Right ventricle myocardium inferior (tissue), 1 donor: ENCODE data around the gene STAB2. TPM values are rescaled to one million over a fixed set of nuclear protein-coding genes. Genes with fewer than 3 reads are reported as not detected.

Experiments
- ATAC-seq: fragments of 200-7000 bp; cut with Tn5 transposase; one replicate; pipeline ENCODE4 v1.9.1; 2020; ENCODE audit warnings: mild to moderate bottlenecking, moderate library complexity
- DNase-seq: peaks from one replicate; pipeline ENCODE4 v3.0.0; 2021; ENCODE audit errors: missing footprints
- intact Hi-C: fragments of 100-400 bp; cut with DNase I; formaldehyde crosslinking; loops from one replicate; pipeline ENCODE4 v1.11.0; 2022
- total RNA-seq: library from RNA; stranded (reverse); fragmentation: NEBNext Ultra II Directional; extraction: Animal tissue kit (Norgen Biotek cat#: 25700); gene quantifications from one replicate; pipeline ENCODE4 v1.2.1, GENCODE V29; 2021
- donor health status: DM: no; HTN: yes; CAD: no; lungs with severe emphysema.

Gene STAB2
- total RNA-seq, 1 donor from 2014 or later = 0.11 TPM

DNA sequence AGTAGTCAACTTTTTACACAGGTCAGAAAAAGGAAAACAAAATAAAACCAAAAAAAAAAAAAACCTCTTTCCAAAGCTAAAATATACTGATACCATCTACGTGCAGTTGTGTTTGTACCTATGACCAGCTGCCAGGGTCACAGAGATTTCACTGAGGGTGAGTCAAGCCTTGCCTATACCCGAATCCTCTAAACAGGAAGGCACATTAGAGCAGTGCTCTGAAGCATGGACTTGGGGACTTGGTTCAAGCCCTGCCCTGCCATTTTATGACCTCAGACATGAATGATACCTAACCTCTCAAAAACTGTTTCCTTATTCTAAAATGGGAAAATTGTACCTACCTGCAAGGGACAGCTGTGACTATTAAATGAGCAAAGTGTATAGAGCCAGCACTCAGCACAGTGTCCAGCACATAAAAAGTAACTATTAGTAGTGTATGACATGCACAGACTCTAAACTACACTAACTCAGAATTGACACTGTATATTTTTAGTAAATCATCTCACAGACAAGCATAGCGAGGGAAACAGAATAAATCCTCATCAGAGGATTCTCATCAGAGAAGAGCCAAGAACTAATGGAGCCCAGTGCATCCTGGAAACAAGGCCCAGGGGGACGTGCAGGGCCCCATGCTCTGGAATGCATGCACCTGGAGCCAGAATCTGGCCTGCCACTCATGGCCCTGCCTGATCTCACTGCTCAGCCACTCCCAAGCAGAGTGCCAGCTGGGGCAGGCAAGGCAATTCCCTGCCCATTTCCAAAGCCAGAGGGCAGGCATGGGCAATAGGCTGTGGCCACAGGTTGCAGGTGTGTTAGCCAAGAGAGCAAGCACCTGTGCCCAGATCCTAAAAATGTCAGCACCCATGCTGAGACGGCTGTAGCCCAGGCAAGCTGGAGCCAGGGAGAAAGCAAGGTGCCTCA, 196.9 kb downstream of the STAB2 start:
- DNase-seq (no peak), ATAC-seq (no peak)
- intact Hi-C loops = no loop called here

GRCh38 chr12:103785243-103786031, 198.4 kb downstream of the STAB2 start:
- intact Hi-C loops = no loop called here
- ATAC-seq = no peak
- DNase-seq = no peak

DNA sequence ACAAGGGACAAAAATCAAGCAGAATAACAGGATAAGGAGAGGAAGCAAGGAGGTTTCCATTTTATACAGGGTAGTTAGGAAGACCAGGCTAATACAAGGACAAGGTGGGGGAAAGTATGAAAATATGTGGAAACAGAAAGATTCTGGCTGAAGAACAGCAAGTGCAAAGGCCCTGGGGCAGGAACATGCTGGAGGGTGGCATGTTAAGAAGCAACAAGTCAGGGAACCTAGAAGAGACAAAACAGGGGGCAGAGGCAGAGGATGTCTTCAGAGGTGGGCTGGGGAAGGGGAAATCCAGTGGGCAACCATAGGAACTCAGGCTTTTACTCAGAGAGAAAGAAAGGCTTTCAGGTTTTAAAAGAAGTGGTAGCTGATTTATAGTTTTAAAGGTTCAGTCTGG, 199.1 kb downstream of the STAB2 start:
- intact Hi-C loops = no loop called here
- no peak for DNase-seq
- ATAC-seq = no peak

GRCh38 chr12:103791350-103791920, 204.4 kb downstream of the STAB2 start:
- no peak for ATAC-seq
- intact Hi-C loops = no loop called here
- no peak for DNase-seq

DNA sequence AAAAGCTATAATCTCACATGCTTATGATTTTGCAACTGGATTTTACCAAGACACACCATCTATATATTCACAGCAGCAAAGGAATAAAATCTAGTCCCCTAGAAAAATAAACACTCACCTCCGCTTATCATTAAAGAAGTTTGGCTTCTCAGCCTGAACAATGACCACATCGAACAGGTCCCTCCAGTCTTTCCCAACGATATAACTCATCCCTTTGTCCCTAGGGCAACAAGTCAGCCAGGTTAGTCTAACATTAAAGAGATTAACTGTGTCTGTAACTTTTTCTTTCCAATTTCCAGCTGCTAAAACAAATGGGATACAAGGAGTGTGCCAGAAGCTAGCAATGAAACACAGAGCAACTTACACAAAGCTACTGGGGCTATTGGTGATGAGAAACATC, 206.0 kb downstream of the STAB2 start:
- no peak for ATAC-seq
- intact Hi-C loops = no loop called here
- DNase-seq = no peak

DNA sequence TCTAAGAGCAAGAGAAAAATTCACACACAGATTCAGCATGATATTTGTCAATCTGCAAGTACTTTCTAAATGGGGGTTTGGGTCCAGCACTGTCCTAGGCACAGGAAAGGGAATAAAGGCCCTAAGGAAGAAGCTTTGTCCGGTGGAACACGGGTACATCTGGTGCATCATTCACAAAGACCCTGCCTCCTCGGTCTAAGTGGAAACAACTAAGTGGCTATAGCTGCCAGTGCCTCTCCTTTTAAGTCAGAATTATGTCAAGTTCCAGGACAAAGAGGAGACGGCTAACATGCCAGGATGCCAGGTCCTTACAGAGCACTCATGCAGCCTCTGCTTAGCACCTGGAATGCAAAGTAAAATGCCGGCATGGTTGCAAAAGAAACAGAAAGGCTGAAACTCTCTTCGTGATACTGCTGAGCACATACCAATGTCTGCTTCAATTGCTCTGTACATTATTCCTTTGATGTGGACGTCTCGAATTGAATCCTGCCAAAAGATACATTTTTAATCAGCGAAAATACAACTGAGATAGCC, 206.5 kb downstream of the STAB2 start:
- intact Hi-C loops = no loop called here

DNA sequence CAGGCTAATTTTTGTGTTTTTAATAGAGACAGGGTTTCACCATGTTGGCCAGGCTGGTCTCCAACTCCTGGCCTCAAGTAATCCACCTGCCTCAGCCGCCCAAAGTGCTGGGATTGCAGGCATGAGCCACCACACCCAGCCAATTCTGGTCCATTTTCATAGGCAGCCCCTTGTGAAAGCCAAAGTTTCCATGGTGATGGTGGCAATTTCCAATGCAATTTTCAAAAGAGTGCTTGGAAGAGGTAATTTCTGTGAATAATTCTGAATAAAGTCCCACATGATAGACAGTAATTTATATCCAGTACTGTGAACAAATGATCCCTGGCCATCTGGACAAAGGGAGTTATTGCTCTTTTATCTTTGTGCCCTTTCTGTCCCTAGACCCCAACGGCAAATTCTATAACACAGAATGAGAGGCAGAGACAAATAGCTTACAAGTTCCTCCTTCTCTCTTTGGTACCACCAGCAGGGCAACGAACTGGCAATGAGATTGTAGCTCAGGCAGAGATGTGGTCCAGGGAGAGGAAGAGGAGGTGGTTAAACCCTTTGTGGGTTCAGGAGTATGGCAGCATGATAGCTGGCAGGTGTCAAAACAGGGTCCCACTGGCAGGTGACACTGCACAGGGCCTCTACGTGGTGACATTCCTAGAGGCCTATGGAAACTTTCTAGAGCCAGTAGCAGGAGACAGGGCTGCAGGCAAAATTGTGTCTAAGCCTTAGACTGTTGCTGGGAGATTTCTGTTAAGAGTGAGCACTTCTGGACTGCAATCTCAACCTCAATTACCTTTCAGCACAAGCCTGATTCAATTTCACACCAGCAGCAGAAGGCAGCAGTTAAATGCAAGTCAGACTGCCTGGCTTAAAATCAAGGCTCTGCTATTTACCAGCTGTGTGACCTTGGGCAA, 207.5 kb downstream of the STAB2 start:
- intact Hi-C loops = no loop called here
- ATAC-seq (peak; percentile 48), DNase-seq (no peak)

More for the DNA sequence above, 206.5 kb downstream of the STAB2 start:
- no peak for ATAC-seq
- DNase-seq = no peak

GRCh38 chr12:103798586-103798985, 211.5 kb downstream of the STAB2 start:
- intact Hi-C loops = no loop called here
- no peak for DNase-seq
- ATAC-seq = no peak

DNA sequence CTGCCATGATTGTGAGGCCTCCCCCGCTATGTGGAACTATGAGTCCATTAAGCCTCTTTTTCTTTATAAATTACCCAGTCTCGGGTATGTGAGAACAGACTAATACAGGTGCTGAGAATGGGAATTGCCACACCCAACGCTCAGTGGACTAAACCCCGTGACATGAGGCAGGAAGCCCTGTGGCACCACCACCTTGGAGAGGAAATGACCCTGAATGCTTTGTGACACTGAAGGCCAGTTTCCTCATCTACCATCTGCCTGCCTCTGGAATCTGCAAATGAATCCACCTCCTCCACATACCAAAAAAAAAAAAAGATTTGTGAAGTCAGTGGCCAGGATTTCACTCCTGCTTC, 212.4 kb downstream of the STAB2 start:
- intact Hi-C loops = no loop called here
- ATAC-seq (peak; percentile 10), DNase-seq (no peak)

- DNase-seq = peak; percentile 82
- intact Hi-C loops = no loop called here
Observed at GRCh38 chr12:103799857-103800771, 213.0 kb downstream of the STAB2 start.

DNA sequence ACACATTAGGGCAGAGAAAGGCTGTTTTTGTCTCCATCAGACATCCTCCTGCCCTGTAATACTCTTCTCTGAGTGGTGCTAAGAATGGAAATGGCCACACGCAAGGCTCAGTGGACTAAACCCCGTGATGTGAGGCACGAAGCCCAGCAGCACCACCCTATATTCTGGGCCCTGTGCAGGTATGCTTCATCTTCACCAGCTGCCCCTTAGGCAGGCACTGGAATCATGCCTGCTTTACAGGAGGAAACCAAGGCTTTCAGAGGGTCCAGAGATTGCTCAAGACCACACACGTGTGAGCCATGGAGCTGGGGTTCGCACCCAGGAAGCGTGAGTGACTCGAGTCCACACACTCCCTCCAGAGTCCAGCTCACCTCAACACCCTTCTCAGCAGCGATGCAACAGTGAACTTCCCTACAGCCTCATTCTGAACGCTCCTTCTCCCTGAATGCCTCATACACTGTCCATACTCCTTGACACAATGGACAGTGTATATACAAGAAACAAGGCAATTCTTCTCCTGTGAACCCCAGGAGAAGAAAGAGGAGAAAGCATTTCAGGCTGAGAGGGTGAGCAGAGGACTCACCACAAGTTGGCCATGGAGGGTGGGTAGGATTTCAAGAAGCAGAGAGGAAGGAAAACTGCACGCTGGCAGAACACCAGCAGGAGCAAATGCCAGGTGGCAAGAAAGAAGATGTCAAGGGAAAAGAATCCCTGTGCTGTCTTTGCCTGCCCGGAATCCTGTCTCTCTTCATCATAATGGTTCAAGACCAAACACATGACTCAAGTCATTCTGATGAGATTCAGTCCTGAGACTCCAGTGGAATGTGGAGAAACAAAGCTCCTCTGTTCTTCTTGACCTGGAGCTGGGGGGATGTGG, 214.9 kb downstream of the STAB2 start:
- ATAC-seq (no peak), DNase-seq (no peak)
- intact Hi-C loops = no loop called here

More at GRCh38 chr12:103799857-103800771, 213.0 kb downstream of the STAB2 start:
- peak; percentile 71 for ATAC-seq

GRCh38 chr12:103802586-103802886, 215.5 kb downstream of the STAB2 start:
- DNase-seq = no peak

DNA sequence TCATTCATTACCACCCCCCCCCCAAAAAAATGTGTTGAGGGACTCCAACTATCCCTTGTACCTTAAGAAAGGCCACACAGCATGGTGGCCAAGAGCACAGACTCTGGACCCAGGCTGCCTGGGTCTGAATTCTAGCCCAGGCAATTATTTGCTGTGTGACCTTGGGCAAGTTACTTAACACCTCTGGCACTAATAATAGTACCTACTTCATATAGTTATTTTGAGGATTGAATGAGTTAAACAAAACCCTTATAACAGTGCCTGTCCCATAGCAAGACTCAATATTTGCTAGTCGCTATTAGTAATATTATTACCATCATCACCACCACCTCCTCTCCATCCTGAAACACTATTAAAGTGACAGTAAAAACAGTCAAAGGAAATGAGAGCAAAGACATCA, 216.8 kb downstream of the STAB2 start:
- no peak for ATAC-seq
- intact Hi-C loops = no loop called here
- no peak for DNase-seq

More at GRCh38 chr12:103802586-103802886, 215.5 kb downstream of the STAB2 start:
- intact Hi-C loops = no loop called here
- ATAC-seq = no peak

DNA sequence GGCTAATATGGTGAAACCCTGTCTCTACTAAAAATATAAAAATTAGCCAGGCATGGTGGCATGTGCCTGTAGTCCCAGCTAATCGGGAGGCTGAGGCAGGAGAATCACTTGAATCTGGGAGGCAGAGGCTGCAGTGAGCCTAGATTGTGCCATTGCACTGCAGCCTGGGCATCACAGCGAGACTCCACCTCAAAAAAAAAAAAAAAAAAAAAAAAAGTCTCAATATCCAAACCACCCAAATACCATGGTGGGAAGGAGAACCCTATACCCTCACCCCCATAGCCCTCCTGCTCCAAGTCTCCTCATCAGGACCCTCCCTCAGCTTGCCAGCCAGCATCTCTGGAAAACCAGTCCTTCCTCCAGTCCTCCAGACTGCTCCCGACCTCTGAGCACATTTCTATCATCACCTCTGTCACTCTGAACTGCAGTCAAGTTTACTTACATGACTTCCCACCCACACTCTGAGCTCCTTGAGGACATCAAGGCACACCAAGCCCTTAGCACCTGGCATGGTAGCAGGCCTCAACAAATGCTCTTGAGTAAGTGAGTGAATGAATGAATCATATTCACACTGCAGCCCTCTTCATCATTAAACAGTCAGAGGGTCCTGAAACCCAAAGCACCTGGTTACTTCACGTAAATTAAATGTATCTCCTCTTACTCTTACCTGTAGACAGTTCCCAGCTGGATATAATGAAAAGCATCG, 218.7 kb downstream of the STAB2 start:
- no peak for DNase-seq
- intact Hi-C loops = no loop called here
- ATAC-seq = no peak

- intact Hi-C loops = no loop called here
- no peak for ATAC-seq
- no peak for DNase-seq
Observed at GRCh38 chr12:103806803-103807202, 219.7 kb downstream of the STAB2 start.
